ENCODE measurements around the gene NLRP5.
A peak's percentile ranks its signal among the peaks of the same experiment; 100 is the strongest.

The NLRP5 gene

GRCh38 chr19:56080669-56081401 is 94.3 kb downstream of the NLRP5 start:
- no peaks in the 10 kb centered on the region for H3K9me3 ChIP-seq
- H3K27me3 ChIP-seq, result no peaks in the 10 kb centered on the region
- TF ChIP-seq CTCF (IDR thresholded peaks at IDR 0.05; ENCODE audit: low read depth, low read length), result peak; percentile 72
- no peaks in the 10 kb centered on the region for H3K36me3 ChIP-seq
- H3K4me1 ChIP-seq, result no peaks in the 10 kb centered on the region
- peak; percentile 86 for DNase-seq
- H3K4me3 ChIP-seq (ENCODE audit: low read depth, low read length), result peak overlapping the region; percentile 63

- no peaks in the 10 kb centered on the region for H3K27me3 ChIP-seq
- no peak overlapping the region for H3K4me3 ChIP-seq (ENCODE audit: low read depth, low read length)
- no peaks in the 10 kb centered on the region for H3K4me1 ChIP-seq
- peaks cover 3% of the 10 kb centered on the region for H3K36me3 ChIP-seq
- H3K9me3 ChIP-seq, result no peaks in the 10 kb centered on the region
- TF ChIP-seq CTCF (IDR thresholded peaks at IDR 0.05; ENCODE audit: low read depth, low read length), result no peak
- DNase-seq, result no peak
Measured at GRCh38 chr19:56083668-56084067, 97.1 kb downstream of the NLRP5 start.

- TF ChIP-seq CTCF (IDR thresholded peaks at IDR 0.05; ENCODE audit: low read depth, low read length), result no peak
- Histone ChIP-seq H3K27me3 (no peaks in the 10 kb centered on the region), H3K4me1 (no peaks in the 10 kb centered on the region), H3K4me3 (ENCODE audit: low read depth, low read length) (no peak overlapping the region), H3K9me3 (no peaks in the 10 kb centered on the region), H3K36me3 (peaks cover 4% of the 10 kb centered on the region)
- no peak for DNase-seq
Measured at GRCh38 chr19:56084835-56085536, 98.4 kb downstream of the NLRP5 start.

- TF ChIP-seq CTCF (IDR thresholded peaks at IDR 0.05; ENCODE audit: low read depth, low read length), result no peak
- Histone ChIP-seq H3K4me3 (ENCODE audit: low read depth, low read length) (no peak overlapping the region), H3K9me3 (no peaks in the 10 kb centered on the region), H3K36me3 (peaks cover 4% of the 10 kb centered on the region), H3K27me3 (no peaks in the 10 kb centered on the region), H3K4me1 (no peaks in the 10 kb centered on the region)
- no peak for DNase-seq
Measured at GRCh38 chr19:56085571-56086275, 99.1 kb downstream of the NLRP5 start.

- H3K4me3 ChIP-seq (ENCODE audit: low read depth, low read length), result no peak overlapping the region
- no peak for DNase-seq
- TF ChIP-seq CTCF (IDR thresholded peaks at IDR 0.05; ENCODE audit: low read depth, low read length), result no peak
- no peaks in the 10 kb centered on the region for H3K9me3 ChIP-seq
- no peaks in the 10 kb centered on the region for H3K27me3 ChIP-seq
- peaks cover 4% of the 10 kb centered on the region for H3K36me3 ChIP-seq
- H3K4me1 ChIP-seq, result no peaks in the 10 kb centered on the region
Measured at GRCh38 chr19:56086671-56087430, 100.3 kb downstream of the NLRP5 start.

Data from BE2C (cell line).